ENCODE measurements around the gene PDZRN4.
"Not testable (repeated sequence)": the region's sequence is repeated elsewhere in the genome, so short reads cannot be mapped to it uniquely, and the experiment has no call there.

Gene PDZRN4

DNA sequence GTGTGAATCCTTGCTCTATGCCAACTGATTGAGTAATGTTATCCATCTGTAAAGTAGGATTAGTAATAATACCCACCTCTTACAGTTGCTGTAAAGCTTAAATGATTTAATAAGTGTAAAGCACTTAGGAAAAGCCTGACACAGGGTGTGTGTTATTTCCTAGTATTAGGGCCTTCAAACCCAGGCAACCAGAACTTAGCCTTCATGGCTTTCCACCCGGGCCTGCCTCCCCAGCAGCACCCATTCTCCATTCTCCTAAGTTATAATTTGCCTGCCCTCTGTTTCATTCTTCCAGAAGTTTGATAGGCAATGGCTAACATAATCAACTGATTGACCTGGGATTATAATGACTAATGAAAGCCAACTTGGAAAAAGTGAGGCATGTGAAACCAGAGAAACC, 20.4 kb upstream of the PDZRN4 start:
- Histone ChIP-seq H3F3A (ENCODE audit: low read depth) (no peaks in the 10 kb centered on the region), H2AFZ (ENCODE audit: low read length) (no peak overlapping the region), H3K4me1 (ENCODE audit: insufficient read depth, low read length, poor library complexity, severe bottlenecking) (no peaks in the 10 kb centered on the region), H3K27me3 (ENCODE audit: insufficient read depth, low read length, poor library complexity, severe bottlenecking) (no peaks in the 10 kb centered on the region), H3K9me2 (replicated peaks; ENCODE audit: low read depth, low read length) (no peaks in the 10 kb centered on the region), H3K4me2 (ENCODE audit: low read depth, low read length, poor library complexity, severe bottlenecking) (no peak overlapping the region), H3K4me3 (ENCODE audit: low read length, poor library complexity, severe bottlenecking) (no peak overlapping the region), H3K9me3 (ENCODE audit: insufficient read depth, low read depth, low read length) (0 out of 2 replicates have a peak, but pooled peaks cover 3% of the 10 kb centered on the region), H3K79me2 (ENCODE audit: insufficient read depth, low read length) (no peaks in the 10 kb centered on the region), H4K20me1 (ENCODE audit: insufficient read depth, low read length, poor library complexity, severe bottlenecking) (no peaks in the 10 kb centered on the region), H3K9ac (ENCODE audit: low read depth, low read length, poor library complexity, severe bottlenecking) (no peak overlapping the region), H3K36me3 (ENCODE audit: insufficient read depth, low read length) (no peaks in the 10 kb centered on the region)
- TF ChIP-seq, protein P1, sequence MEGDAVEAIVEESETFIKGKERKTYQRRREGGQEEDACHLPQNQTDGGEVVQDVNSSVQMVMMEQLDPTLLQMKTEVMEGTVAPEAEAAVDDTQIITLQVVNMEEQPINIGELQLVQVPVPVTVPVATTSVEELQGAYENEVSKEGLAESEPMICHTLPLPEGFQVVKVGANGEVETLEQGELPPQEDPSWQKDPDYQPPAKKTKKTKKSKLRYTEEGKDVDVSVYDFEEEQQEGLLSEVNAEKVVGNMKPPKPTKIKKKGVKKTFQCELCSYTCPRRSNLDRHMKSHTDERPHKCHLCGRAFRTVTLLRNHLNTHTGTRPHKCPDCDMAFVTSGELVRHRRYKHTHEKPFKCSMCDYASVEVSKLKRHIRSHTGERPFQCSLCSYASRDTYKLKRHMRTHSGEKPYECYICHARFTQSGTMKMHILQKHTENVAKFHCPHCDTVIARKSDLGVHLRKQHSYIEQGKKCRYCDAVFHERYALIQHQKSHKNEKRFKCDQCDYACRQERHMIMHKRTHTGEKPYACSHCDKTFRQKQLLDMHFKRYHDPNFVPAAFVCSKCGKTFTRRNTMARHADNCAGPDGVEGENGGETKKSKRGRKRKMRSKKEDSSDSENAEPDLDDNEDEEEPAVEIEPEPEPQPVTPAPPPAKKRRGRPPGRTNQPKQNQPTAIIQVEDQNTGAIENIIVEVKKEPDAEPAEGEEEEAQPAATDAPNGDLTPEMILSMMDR (conservative IDR thresholded peaks at IDR 0.05; ENCODE audit: low read length): no peak
- TF ChIP-seq EZH2phosphoT487 (IDR thresholded peaks at IDR 0.05; ENCODE audit: borderline replicate concordance): no peak

DNA sequence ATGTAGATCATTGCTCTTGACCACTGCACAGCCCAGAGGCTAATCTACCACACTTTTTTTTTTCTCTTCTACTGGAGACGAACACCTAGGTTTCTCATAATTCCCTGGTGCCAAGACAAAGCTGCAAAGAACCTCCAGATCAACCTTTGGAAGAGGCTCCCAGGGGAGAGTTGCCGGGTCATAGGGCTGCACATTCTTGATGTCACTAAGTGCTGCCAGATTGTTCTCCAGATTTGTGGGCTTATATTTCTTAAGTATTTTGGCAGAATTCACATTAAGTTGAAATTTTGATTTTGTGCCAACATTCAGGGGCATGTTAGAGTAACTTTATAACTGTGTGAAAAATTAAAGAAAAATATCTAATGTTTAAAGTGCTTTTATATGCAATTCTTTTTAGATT, 13.5 kb upstream of the PDZRN4 start:
- no peaks in the 10 kb centered on the region for H3F3A ChIP-seq (ENCODE audit: low read depth)
- no peaks in the 10 kb centered on the region; the same call in 1 of the 2 replicates for H3K9me2 ChIP-seq (replicated peaks; ENCODE audit: low read depth, low read length)
- H3K27me3 ChIP-seq (ENCODE audit: insufficient read depth, low read length, poor library complexity, severe bottlenecking): no peaks in the 10 kb centered on the region
- H3K79me2 ChIP-seq (ENCODE audit: insufficient read depth, low read length): no peaks in the 10 kb centered on the region
- no peaks in the 10 kb centered on the region for H3K4me1 ChIP-seq (ENCODE audit: insufficient read depth, low read length, poor library complexity, severe bottlenecking)
- no peaks in the 10 kb centered on the region for H3K36me3 ChIP-seq (ENCODE audit: insufficient read depth, low read length)
- H3K4me3 ChIP-seq (ENCODE audit: low read length, poor library complexity, severe bottlenecking): no peak overlapping the region
- TF ChIP-seq EZH2phosphoT487 (IDR thresholded peaks at IDR 0.05; ENCODE audit: borderline replicate concordance): no peak
- TF ChIP-seq, protein P1 (conservative IDR thresholded peaks at IDR 0.05; ENCODE audit: low read length): no peak
- no peak overlapping the region for H3K4me2 ChIP-seq (ENCODE audit: low read depth, low read length, poor library complexity, severe bottlenecking)
- no peaks in the 10 kb centered on the region for H4K20me1 ChIP-seq (ENCODE audit: insufficient read depth, low read length, poor library complexity, severe bottlenecking)
- no peak overlapping the region for H3K9ac ChIP-seq (ENCODE audit: low read depth, low read length, poor library complexity, severe bottlenecking)
- H2AFZ ChIP-seq (ENCODE audit: low read length): no peak overlapping the region
- 0 out of 2 replicates have a peak, but pooled peaks cover 3% of the 10 kb centered on the region for H3K9me3 ChIP-seq (ENCODE audit: insufficient read depth, low read depth, low read length)

DNA sequence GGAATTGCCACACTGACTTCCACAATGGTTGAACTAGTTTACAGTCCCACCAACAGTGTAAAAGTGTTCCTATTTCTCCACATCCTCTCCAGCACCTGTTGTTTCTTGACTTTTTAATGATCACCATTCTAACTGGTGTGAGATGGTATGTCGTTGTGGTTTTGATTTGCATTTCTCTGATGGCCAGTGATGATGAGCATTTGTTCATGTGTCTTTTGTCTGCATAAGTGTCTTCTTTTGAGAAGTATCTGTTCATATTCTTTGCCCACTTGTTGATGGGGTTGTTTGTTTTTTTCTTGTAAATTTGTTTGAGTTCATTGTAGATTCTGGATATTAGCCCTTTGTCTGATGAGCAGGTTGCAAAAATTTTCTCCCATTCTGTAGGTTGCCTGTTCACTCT, 8.6 kb upstream of the PDZRN4 start:
- not testable (repeated sequence) for H3K9ac ChIP-seq (ENCODE audit: low read depth, low read length, poor library complexity, severe bottlenecking); H3F3A ChIP-seq (ENCODE audit: low read depth); H4K20me1 ChIP-seq (ENCODE audit: insufficient read depth, low read length, poor library complexity, severe bottlenecking); H3K4me3 ChIP-seq (ENCODE audit: low read length, poor library complexity, severe bottlenecking); H3K4me2 ChIP-seq (ENCODE audit: low read depth, low read length, poor library complexity, severe bottlenecking); H3K9me3 ChIP-seq (ENCODE audit: insufficient read depth, low read depth, low read length); H3K79me2 ChIP-seq (ENCODE audit: insufficient read depth, low read length); H3K36me3 ChIP-seq (ENCODE audit: insufficient read depth, low read length); H3K9me2 ChIP-seq (replicated peaks; ENCODE audit: low read depth, low read length); H3K4me1 ChIP-seq (ENCODE audit: insufficient read depth, low read length, poor library complexity, severe bottlenecking); H2AFZ ChIP-seq (ENCODE audit: low read length); H3K27me3 ChIP-seq (ENCODE audit: insufficient read depth, low read length, poor library complexity, severe bottlenecking)

DNA sequence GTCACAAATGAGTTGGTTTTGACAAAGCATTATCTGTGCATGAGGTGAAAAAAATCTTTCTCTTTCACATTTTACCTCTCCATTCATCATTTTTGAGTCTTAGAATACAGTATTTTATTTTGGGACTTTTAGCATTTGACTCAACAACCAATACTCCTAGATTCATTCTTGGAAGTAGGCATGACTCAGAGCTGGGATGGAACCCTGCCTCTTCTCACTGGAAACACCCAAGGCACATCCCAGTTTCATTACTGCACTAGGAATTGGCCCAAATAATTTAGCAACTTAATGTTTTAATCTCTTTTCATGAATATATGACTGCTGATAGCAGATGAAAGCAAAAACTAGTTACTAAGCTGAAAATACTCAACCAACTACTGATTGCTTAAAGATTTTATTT, 3.3 kb upstream of the PDZRN4 start:
- TF ChIP-seq, protein P1 (conservative IDR thresholded peaks at IDR 0.05; ENCODE audit: low read length): no peak
- TF ChIP-seq EZH2phosphoT487 (IDR thresholded peaks at IDR 0.05; ENCODE audit: borderline replicate concordance): no peak
- no peak overlapping the region for H3K4me2 ChIP-seq (ENCODE audit: low read depth, low read length, poor library complexity, severe bottlenecking)

More for the DNA sequence above, 3.3 kb upstream of the PDZRN4 start:
- H3K4me3 ChIP-seq (ENCODE audit: low read length, poor library complexity, severe bottlenecking): no peak overlapping the region
- peak overlapping the region; percentile 17; the same call in 1 of the 2 replicates for H2AFZ ChIP-seq (ENCODE audit: low read length)
- H3K9ac ChIP-seq (ENCODE audit: low read depth, low read length, poor library complexity, severe bottlenecking): no peak overlapping the region
- H4K20me1 ChIP-seq (ENCODE audit: insufficient read depth, low read length, poor library complexity, severe bottlenecking): no peaks in the 10 kb centered on the region
- H3K9me2 ChIP-seq (replicated peaks; ENCODE audit: low read depth, low read length): no peaks in the 10 kb centered on the region
- H3K9me3 ChIP-seq (ENCODE audit: insufficient read depth, low read depth, low read length): no peaks in the 10 kb centered on the region
- no peaks in the 10 kb centered on the region for H3K27me3 ChIP-seq (ENCODE audit: insufficient read depth, low read length, poor library complexity, severe bottlenecking)
- peaks cover 12% of the 10 kb centered on the region for H3K4me1 ChIP-seq (ENCODE audit: insufficient read depth, low read length, poor library complexity, severe bottlenecking)
- no peaks in the 10 kb centered on the region for H3K79me2 ChIP-seq (ENCODE audit: insufficient read depth, low read length)
- H3K36me3 ChIP-seq (ENCODE audit: insufficient read depth, low read length): no peaks in the 10 kb centered on the region
- H3F3A ChIP-seq (ENCODE audit: low read depth): no peaks in the 10 kb centered on the region
